ENCODE results near the gene CDH12. TPM values are rescaled to one million over a fixed set of nuclear protein-coding genes. Genes with fewer than 3 reads are reported as not detected.

The CDH12 gene
- total RNA-seq, 2 experiments from 2014 or later = not detected

- DNase-seq = no peak
- ChIA-PET POLR2A (no interaction called here), CTCF (no interaction called here)
- Mint-ChIP-seq H3K9me3 (no peaks in the 10 kb centered on the region), H3K4me3 (no peak overlapping the region), H3K27me3 (no peaks in the 10 kb centered on the region), H3K27ac (no peak overlapping the region), H3K36me3 (ENCODE audit: low read depth) (no peaks in the 10 kb centered on the region), H3K4me1 (no peaks in the 10 kb centered on the region)
Measured at GRCh38 chr5:21802869-21803490, 1050.2 kb downstream of the CDH12 start.

DNA sequence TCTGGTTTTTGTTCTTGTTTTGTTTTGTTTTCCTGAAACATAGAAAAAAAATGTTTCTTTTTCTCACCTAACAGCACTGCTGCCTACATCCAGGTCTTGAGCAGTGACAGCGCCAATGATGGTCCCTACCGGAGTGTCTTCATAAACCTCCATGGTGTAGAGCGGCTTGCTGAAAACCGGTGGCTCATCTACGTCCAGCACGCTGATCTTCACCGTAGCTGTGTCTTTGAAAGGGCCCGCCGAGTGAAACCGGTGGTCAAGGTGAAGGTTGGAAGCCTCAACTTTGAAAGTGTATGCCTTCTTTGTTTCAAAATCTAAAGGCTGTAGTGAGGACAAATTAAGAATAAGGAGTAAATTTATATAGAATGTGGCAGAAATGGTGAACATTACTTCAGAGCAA is 1051.0 kb downstream of the CDH12 start:
- Mint-ChIP-seq H3K9me3 (no peaks in the 10 kb centered on the region), H3K27ac (no peak overlapping the region), H3K4me3 (no peak overlapping the region), H3K4me1 (no peaks in the 10 kb centered on the region), H3K27me3 (no peaks in the 10 kb centered on the region), H3K36me3 (ENCODE audit: low read depth) (no peaks in the 10 kb centered on the region)
- no peak for DNase-seq
- POLR2A ChIA-PET = no interaction called here
- CTCF ChIA-PET = no interaction called here

GRCh38 chr5:21792748-21793147 is 1060.4 kb downstream of the CDH12 start:
- H3K36me3 Mint-ChIP-seq (ENCODE audit: low read depth) = no peaks in the 10 kb centered on the region
- CTCF ChIA-PET = no interaction called here
- H3K4me3 Mint-ChIP-seq = no peak overlapping the region
- POLR2A ChIA-PET = no interaction called here
- DNase-seq = no peak
- no peaks in the 10 kb centered on the region for H3K4me1 Mint-ChIP-seq
- H3K27ac Mint-ChIP-seq = no peak overlapping the region
- H3K9me3 Mint-ChIP-seq = no peaks in the 10 kb centered on the region
- no peaks in the 10 kb centered on the region for H3K27me3 Mint-ChIP-seq

GRCh38 chr5:21791304-21791703 is 1061.8 kb downstream of the CDH12 start:
- Mint-ChIP-seq H3K27ac (no peak overlapping the region), H3K4me1 (no peaks in the 10 kb centered on the region), H3K4me3 (no peak overlapping the region), H3K9me3 (no peaks in the 10 kb centered on the region), H3K27me3 (no peaks in the 10 kb centered on the region), H3K36me3 (ENCODE audit: low read depth) (no peaks in the 10 kb centered on the region)
- no peak for DNase-seq
- ChIA-PET POLR2A (no interaction called here), CTCF (no interaction called here)

- Mint-ChIP-seq H3K4me1 (no peaks in the 10 kb centered on the region), H3K27ac (no peak overlapping the region), H3K36me3 (ENCODE audit: low read depth) (no peaks in the 10 kb centered on the region), H3K9me3 (peaks cover 3% of the 10 kb centered on the region), H3K4me3 (no peak overlapping the region), H3K27me3 (no peaks in the 10 kb centered on the region)
- CTCF ChIA-PET = no interaction called here
- no peak for DNase-seq
- POLR2A ChIA-PET = no interaction called here
Measured at GRCh38 chr5:21784487-21784886, 1068.7 kb downstream of the CDH12 start.

DNA sequence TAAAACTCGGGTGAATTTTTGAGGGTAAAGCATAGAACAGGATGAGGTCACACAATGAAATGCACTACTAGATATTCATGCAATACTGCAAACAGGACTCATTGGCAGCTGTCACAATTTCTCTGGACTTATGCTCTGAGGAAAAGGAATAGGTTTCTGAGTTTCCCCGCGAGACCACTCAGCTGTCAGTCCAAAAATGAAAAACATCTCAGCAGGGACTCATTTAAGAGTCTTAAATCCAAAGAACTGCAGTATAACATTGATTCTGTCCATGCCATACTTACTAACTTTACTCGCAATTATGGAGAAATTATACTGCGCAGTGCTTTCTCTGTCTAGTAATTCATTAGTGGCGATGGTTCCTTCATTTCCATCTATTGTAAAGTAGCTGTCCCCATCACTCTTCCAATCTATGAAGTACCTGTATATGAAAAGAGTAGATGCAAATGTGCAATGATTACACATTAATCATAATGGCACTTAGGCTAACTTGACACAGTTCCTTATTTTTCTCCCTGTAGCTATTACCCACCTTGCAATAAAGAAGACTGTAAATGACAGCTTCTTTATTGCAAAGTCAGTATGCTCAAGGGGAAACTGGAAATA is 1070.0 kb downstream of the CDH12 start:
- Mint-ChIP-seq H3K4me1 (no peaks in the 10 kb centered on the region), H3K27me3 (no peaks in the 10 kb centered on the region), H3K27ac (no peak overlapping the region), H3K9me3 (peaks cover 3% of the 10 kb centered on the region), H3K4me3 (no peak overlapping the region), H3K36me3 (ENCODE audit: low read depth) (no peaks in the 10 kb centered on the region)
- DNase-seq = no peak
- CTCF ChIA-PET = no interaction called here
- POLR2A ChIA-PET = no interaction called here

- ChIA-PET CTCF (no interaction called here), POLR2A (no interaction called here)
- Mint-ChIP-seq H3K4me3 (no peak overlapping the region), H3K27me3 (no peaks in the 10 kb centered on the region), H3K36me3 (ENCODE audit: low read depth) (no peaks in the 10 kb centered on the region), H3K27ac (no peak overlapping the region), H3K4me1 (no peaks in the 10 kb centered on the region), H3K9me3 (no peaks in the 10 kb centered on the region)
- DNase-seq = no peak
Measured at GRCh38 chr5:21776466-21776865, 1076.7 kb downstream of the CDH12 start.

DNA sequence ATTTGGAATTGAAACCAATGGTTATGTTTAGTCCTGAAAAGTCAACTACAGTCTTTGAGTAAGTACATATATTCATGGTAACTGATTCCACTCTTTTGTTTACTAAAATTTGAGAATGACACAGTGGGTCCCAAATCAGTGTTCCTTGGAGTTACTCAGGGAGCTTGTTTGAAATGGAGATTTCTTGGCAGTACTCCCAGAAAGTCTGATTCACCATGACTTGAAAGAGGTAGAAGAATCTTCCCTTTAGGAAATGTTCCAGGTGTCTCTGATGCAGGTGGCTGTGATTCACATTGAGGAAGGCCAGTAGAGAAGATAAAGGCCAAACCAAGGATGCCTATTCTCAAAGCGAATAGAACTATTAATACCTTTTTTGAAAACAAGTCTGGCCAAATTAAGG is 1078.3 kb downstream of the CDH12 start:
- DNase-seq = no peak
- Mint-ChIP-seq H3K4me1 (no peaks in the 10 kb centered on the region), H3K27ac (no peak overlapping the region), H3K9me3 (no peaks in the 10 kb centered on the region), H3K27me3 (no peaks in the 10 kb centered on the region), H3K36me3 (ENCODE audit: low read depth) (no peaks in the 10 kb centered on the region), H3K4me3 (no peak overlapping the region)
- ChIA-PET CTCF (no interaction called here), POLR2A (no interaction called here)

- Mint-ChIP-seq H3K27ac (no peak overlapping the region), H3K4me3 (no peak overlapping the region), H3K9me3 (no peaks in the 10 kb centered on the region), H3K27me3 (no peaks in the 10 kb centered on the region), H3K4me1 (no peaks in the 10 kb centered on the region), H3K36me3 (ENCODE audit: low read depth) (no peaks in the 10 kb centered on the region)
- CTCF ChIA-PET = no interaction called here
- DNase-seq = no peak
- POLR2A ChIA-PET = no interaction called here
Measured at GRCh38 chr5:21774281-21774680, 1078.9 kb downstream of the CDH12 start.

DNA sequence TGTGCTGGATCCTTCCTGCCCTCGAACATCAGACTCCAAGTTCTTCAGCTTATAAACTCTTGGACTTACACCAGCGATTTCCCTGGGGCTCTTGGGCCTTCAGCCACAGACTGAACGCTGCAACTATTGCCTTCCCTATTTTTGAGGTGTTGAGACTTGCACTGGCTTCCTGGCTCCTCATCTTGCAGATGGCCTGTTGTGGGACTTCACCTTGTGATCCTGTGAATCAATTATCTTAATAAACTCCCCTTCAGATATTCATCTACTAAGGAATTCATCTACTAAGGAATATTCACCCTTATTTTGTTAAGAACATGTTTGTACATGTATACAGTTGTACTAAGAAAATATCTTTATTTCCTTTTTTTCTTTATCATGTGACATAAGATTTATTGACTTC is 1079.7 kb downstream of the CDH12 start:
- DNase-seq = no peak
- no peak overlapping the region for H3K27ac Mint-ChIP-seq
- POLR2A ChIA-PET = no interaction called here
- no peaks in the 10 kb centered on the region for H3K4me1 Mint-ChIP-seq
- no peak overlapping the region for H3K4me3 Mint-ChIP-seq
- H3K27me3 Mint-ChIP-seq = no peaks in the 10 kb centered on the region
- no peaks in the 10 kb centered on the region for H3K9me3 Mint-ChIP-seq
- CTCF ChIA-PET = no interaction called here
- no peaks in the 10 kb centered on the region for H3K36me3 Mint-ChIP-seq (ENCODE audit: low read depth)

GRCh38 chr5:21765406-21765805 is 1087.7 kb downstream of the CDH12 start:
- no peaks in the 10 kb centered on the region for H3K27me3 Mint-ChIP-seq
- no peaks in the 10 kb centered on the region for H3K4me1 Mint-ChIP-seq
- H3K36me3 Mint-ChIP-seq (ENCODE audit: low read depth) = no peaks in the 10 kb centered on the region
- DNase-seq = no peak
- no peaks in the 10 kb centered on the region for H3K9me3 Mint-ChIP-seq
- ChIA-PET POLR2A (no interaction called here), CTCF (no interaction called here)
- no peak overlapping the region for H3K27ac Mint-ChIP-seq
- H3K4me3 Mint-ChIP-seq = no peak overlapping the region

DNA sequence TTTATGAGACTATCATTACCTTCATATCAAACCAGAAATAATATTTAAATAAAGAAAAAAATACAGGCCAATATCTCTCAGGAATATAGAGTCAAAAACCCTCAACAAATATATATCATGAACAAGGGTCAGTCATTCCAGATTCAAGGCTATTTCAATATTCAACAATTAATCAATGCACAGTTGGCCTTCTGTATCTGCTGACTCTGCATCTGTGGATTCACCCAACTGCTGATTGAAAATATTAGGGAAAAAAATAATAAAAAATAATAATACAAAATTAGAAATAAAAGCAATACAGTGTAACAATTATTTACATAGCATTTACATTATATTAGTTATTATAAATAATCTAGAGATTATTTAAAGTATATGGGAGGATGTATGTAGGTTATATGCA is 1114.0 kb downstream of the CDH12 start:
- Mint-ChIP-seq H3K27me3 (no peaks in the 10 kb centered on the region), H3K36me3 (ENCODE audit: low read depth) (no peaks in the 10 kb centered on the region), H3K4me3 (no peak overlapping the region), H3K27ac (no peak overlapping the region), H3K4me1 (no peaks in the 10 kb centered on the region), H3K9me3 (no peaks in the 10 kb centered on the region)
- CTCF ChIA-PET = no interaction called here
- no peak for DNase-seq
- POLR2A ChIA-PET = no interaction called here

GRCh38 chr5:21723500-21723899 is 1129.6 kb downstream of the CDH12 start:
- H3K9me3 Mint-ChIP-seq = peaks cover 4% of the 10 kb centered on the region
- H3K27ac Mint-ChIP-seq = no peak overlapping the region
- POLR2A ChIA-PET = no interaction called here
- CTCF ChIA-PET = no interaction called here
- H3K36me3 Mint-ChIP-seq (ENCODE audit: low read depth) = no peaks in the 10 kb centered on the region
- no peaks in the 10 kb centered on the region for H3K27me3 Mint-ChIP-seq
- no peak for DNase-seq
- H3K4me1 Mint-ChIP-seq = no peaks in the 10 kb centered on the region
- H3K4me3 Mint-ChIP-seq = no peak overlapping the region

- Mint-ChIP-seq H3K27me3 (no peaks in the 10 kb centered on the region), H3K36me3 (ENCODE audit: low read depth) (no peaks in the 10 kb centered on the region), H3K9me3 (peaks cover 4% of the 10 kb centered on the region), H3K4me1 (no peaks in the 10 kb centered on the region), H3K27ac (no peak overlapping the region), H3K4me3 (no peak overlapping the region)
- POLR2A ChIA-PET = no interaction called here
- CTCF ChIA-PET = no interaction called here
- DNase-seq = no peak
Measured at GRCh38 chr5:21711866-21712758, 1141.0 kb downstream of the CDH12 start.

Data from activated CD4-positive, alpha-beta T cell treated with anti-CD3 and anti-CD28 coated beads, Interleukin-2, amount 10 ng/mL, durations not matched to agents 7 days and 5 days (primary cell).